ENCODE measurements around the gene PRKX.

DNA sequence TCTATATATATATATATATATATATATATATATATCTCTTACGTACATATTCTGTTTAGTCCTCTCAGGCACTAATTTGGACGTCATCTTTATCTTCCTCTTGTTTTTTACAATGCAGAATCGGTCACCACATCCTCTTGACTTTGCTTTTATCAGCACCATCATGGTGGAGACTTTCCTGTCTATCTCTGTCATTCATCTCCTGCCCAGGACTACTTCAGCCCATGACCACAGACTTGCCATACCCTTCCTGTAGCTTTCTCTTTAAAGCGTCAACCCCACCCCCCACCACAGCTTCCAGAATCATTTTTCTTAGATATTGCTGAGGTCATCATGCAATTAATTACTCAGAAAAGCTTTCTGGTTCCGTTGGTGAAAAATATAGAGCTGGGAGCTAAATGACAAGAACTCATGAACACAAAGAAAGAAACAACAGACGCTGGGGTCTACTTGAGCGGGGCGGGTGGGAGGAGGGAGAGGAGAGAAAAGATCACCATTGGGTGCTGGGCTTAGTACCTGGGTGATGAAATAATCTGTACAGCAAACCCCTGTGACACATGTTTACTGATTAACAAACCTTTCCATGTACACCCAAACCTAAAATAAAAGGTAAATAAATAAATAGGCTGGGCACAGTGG, 30.5 kb upstream of the PRKX start:
- no peak for TF ChIP-seq POLR2A (IDR thresholded peaks at IDR 0.05)
- TF ChIP-seq, protein P1, sequence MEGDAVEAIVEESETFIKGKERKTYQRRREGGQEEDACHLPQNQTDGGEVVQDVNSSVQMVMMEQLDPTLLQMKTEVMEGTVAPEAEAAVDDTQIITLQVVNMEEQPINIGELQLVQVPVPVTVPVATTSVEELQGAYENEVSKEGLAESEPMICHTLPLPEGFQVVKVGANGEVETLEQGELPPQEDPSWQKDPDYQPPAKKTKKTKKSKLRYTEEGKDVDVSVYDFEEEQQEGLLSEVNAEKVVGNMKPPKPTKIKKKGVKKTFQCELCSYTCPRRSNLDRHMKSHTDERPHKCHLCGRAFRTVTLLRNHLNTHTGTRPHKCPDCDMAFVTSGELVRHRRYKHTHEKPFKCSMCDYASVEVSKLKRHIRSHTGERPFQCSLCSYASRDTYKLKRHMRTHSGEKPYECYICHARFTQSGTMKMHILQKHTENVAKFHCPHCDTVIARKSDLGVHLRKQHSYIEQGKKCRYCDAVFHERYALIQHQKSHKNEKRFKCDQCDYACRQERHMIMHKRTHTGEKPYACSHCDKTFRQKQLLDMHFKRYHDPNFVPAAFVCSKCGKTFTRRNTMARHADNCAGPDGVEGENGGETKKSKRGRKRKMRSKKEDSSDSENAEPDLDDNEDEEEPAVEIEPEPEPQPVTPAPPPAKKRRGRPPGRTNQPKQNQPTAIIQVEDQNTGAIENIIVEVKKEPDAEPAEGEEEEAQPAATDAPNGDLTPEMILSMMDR (IDR thresholded peaks at IDR 0.05): no peak

All from adrenal gland (tissue), 5 donors.